Stimulated activated memory B cell treated with anti-CD40 and anti-IgM and Interleukin-4, amounts not matched to agents 10 μg/mL and 1 μg/mL and 100 μg/mL, for 72 hours (primary cell): ENCODE measurements around the gene PRIMA1.

Source experiments
- ATAC-seq: fragments of 150-1000 bp; cut with Tn5 transposase; 2 replicates; pipeline ENCODE4 v1.10.0; 2021
- H3K27ac Mint-ChIP-seq: one replicate; pipeline ENCODE4 v1.8.0; 2022; ENCODE audit warnings: mild to moderate bottlenecking, mixed read lengths
- H3K27me3 Mint-ChIP-seq: one replicate; pipeline ENCODE4 v1.8.0; 2022; ENCODE audit warnings: mixed read lengths
- H3K36me3 Mint-ChIP-seq: one replicate; pipeline ENCODE4 v1.8.0; 2022; ENCODE audit warnings: mixed read lengths
- H3K4me1 Mint-ChIP-seq: one replicate; pipeline ENCODE4 v1.8.0; 2022; ENCODE audit warnings: mixed read lengths
- H3K4me3 Mint-ChIP-seq: one replicate; pipeline ENCODE4 v1.8.0; 2022; ENCODE audit warnings: mild to moderate bottlenecking, moderate library complexity, mixed read lengths
- H3K9me3 Mint-ChIP-seq: one replicate; pipeline ENCODE4 v1.8.0; 2022; ENCODE audit warnings: mixed read lengths

Gene PRIMA1

DNA sequence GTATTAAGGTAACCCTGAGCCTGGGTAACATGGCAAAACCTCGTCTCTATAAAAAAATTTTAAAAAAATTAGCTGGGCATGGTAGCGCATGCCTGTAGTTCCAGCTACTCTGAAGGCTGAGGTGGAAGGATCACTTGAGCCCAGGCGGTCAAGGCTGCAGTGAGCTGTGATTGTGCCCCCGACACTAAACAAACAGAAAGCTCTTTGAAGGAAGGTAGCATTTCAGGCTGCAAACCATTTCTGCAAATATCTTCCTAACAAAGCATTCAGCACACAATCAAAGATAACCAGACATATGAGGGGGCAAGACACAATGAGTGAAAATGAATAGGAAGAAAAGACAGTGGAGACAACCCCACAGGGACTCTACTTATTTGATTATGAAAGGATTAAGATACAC is 118.7 kb downstream of the PRIMA1 start:
- Mint-ChIP-seq H3K27me3 (peaks cover 24% of the 10 kb centered on the region), H3K27ac (no peak overlapping the region), H3K36me3 (no peaks in the 10 kb centered on the region), H3K4me1 (no peaks in the 10 kb centered on the region), H3K9me3 (peaks cover 22% of the 10 kb centered on the region), H3K4me3 (no peak overlapping the region)
- ATAC-seq: no peak
